Gastrocnemius medialis (tissue), 4 donors: ENCODE data around the gene DGKH. TPM values are rescaled to one million over a fixed set of nuclear protein-coding genes. Genes with fewer than 3 reads are reported as not detected.

ENCODE experiments used
- ATAC-seq, 2 donors: fragments of 150-250 bp; one replicate each; pipeline ENCODE4 v1.9.1; 2016
- DNase-seq, 2 donors: peaks; one replicate each; pipeline ENCODE4 v3.0.0-alpha.2; 2019
- H3K27ac ChIP-seq, 4 donors: fragments of 200-600 bp; sonication (generic); 1 replicate in 1 of 4; 2 replicates in 3 of 4; pipeline ENCODE4 v1.5.1; 2016 to 2018; ENCODE audit warnings: mild to moderate bottlenecking in 2 of 4, moderate library complexity in 1 of 4
- H3K27me3 ChIP-seq, 3 donors: fragments of 200-600 bp; sonication (generic) in 2 of 3; 1 replicate in 1 of 3; 2 replicates in 2 of 3; pipeline versions ENCODE4 v1.5.1 to v1.6.0; 2016 to 2019; ENCODE audit warnings: mild to moderate bottlenecking in 1 of 3, moderate library complexity in 1 of 3
- H3K36me3 ChIP-seq, 2 donors: fragments of 200-600 bp; sonication (generic) in 1 of 2; one replicate each; pipeline ENCODE4 v1.5.1; 2017 to 2018
- H3K4me1 ChIP-seq, 2 donors: fragments of 200-600 bp; sonication (generic) in 1 of 2; one replicate each; pipeline ENCODE4 v1.5.1; 2016 to 2017; ENCODE audit warnings: mild to moderate bottlenecking in 2 of 2
- H3K4me3 ChIP-seq, 4 donors: fragments of 200-600 bp; sonication (generic) in 3 of 4; 1 replicate in 1 of 4; 2 replicates in 3 of 4; pipeline ENCODE4 v1.5.1; 2016 to 2019; ENCODE audit warnings: mild to moderate bottlenecking in 2 of 4
- H3K9me3 ChIP-seq, 3 donors: fragments of 200-600 bp; sonication (generic) in 2 of 3; 1 replicate in 1 of 3; 2 replicates in 2 of 3; pipeline ENCODE4 v1.5.1; 2016 to 2019
- POLR2A ChIP-seq, 2 donors: fragments of 450-650 bp; IDR thresholded peaks; one replicate each; pipeline ENCODE4 v1.6.1; 2017; ENCODE audit warnings: antibody characterized with exemption in 2 of 2, mild to moderate bottlenecking in 2 of 2, moderate library complexity in 2 of 2
- in situ Hi-C, 4 donors: fragments of 200-750 bp; cut with MboI; loops; one replicate each; pipeline versions ENCODE4 v1.15.0 to v1.8.0; 2017; ENCODE audit warnings: low sequenced_read_pairs in 4 of 4
- intact Hi-C: fragments of 100-400 bp; cut with DNase I; formaldehyde crosslinking; loops from one replicate; pipeline ENCODE4 v1.15.1; 2023; ENCODE audit warnings: low total_unique reads
- total RNA-seq, 4 donors: library from RNA; depleted of rRNA; stranded (reverse); fragments of >200 nt; gene quantifications; one replicate each; pipeline versions ENCODE4 v1.1.0 to v1.2.3, GENCODE V29; 2016
- TF ChIP-seq, protein P1 (sequence below), 5 experiments: fragments of 450-650 bp in 3 of 5; fragments of 200-600 bp in 2 of 5; sonication (generic) in 2 of 5; IDR thresholded peaks in 4 of 5; conservative IDR thresholded peaks in 1 of 5; 1 replicate in 4 of 5; 2 replicates in 1 of 5; pipeline ENCODE4 v1.5.1; 2016 to 2019; ENCODE audit warnings: antibody characterized with exemption in 5 of 5, mild to moderate bottlenecking in 3 of 5, moderate library complexity in 3 of 5

DGKH gene
- total RNA-seq, 4 donors from 2014 or later = 2.2 to 3.7 (median 3.0) TPM

DNA sequence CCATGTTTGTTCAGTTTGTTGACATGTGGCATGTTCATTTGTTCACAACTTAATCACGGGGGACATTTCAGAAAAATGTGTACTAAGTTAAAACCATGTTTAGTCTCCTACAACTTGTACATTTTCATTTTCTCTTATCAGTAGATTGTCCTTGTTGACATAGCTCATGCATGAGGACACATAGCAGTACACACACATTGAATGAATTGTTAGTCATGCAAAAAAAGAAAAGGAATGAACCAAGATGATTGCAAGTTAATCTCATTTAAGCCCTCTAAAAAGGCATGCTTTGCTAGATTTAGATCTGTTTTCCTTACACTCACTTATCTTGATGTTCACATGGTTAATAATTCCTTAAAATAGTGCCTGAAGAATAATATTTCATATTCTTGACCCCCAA is 185.3 kb downstream of the DGKH start:
- H3K27ac ChIP-seq = no peak overlapping the region
- no peaks in the 10 kb centered on the region for H3K27me3 ChIP-seq
- DNase-seq = no peak
- H3K4me3 ChIP-seq = no peak overlapping the region
- H3K4me1 ChIP-seq = no peaks in the 10 kb centered on the region
- intact Hi-C loops (no loop called here), in situ Hi-C loops (no loop called here)
- H3K36me3 ChIP-seq = no peaks in the 10 kb centered on the region
- ATAC-seq = no peak
- no peak for TF ChIP-seq POLR2A (IDR thresholded peaks at IDR 0.05)
- TF ChIP-seq, protein P1, sequence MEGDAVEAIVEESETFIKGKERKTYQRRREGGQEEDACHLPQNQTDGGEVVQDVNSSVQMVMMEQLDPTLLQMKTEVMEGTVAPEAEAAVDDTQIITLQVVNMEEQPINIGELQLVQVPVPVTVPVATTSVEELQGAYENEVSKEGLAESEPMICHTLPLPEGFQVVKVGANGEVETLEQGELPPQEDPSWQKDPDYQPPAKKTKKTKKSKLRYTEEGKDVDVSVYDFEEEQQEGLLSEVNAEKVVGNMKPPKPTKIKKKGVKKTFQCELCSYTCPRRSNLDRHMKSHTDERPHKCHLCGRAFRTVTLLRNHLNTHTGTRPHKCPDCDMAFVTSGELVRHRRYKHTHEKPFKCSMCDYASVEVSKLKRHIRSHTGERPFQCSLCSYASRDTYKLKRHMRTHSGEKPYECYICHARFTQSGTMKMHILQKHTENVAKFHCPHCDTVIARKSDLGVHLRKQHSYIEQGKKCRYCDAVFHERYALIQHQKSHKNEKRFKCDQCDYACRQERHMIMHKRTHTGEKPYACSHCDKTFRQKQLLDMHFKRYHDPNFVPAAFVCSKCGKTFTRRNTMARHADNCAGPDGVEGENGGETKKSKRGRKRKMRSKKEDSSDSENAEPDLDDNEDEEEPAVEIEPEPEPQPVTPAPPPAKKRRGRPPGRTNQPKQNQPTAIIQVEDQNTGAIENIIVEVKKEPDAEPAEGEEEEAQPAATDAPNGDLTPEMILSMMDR (IDR thresholded peaks at IDR 0.05 in 4 of 5, conservative IDR thresholded peaks at IDR 0.05 in 1 of 5) = no peak
- no peaks in the 10 kb centered on the region for H3K9me3 ChIP-seq

DNA sequence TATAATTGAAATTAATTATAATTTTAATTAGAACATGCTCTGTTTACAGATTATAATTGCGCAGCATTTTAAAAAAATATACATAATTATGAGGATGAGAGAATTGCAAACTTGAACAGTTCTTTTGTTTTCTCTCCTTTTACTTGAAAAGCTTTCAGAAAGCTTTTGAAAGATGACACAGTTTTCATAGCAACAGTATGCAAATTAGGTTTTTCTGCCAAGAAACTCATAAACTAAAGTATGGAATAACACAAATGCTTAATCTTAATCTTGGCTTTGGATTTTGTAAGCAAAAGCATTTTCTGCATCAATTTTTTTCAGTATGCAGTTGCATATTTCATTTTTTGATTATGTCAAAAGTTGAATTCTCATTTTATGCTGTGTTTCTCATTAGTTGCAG is 190.7 kb downstream of the DGKH start:
- H3K4me3 ChIP-seq = no peak overlapping the region
- intact Hi-C loops = no loop called here
- in situ Hi-C loops = no loop called here
- no peak for DNase-seq
- H3K36me3 ChIP-seq = no peaks in the 10 kb centered on the region
- no peak for ATAC-seq
- no peak overlapping the region for H3K27ac ChIP-seq
- no peak for TF ChIP-seq POLR2A (IDR thresholded peaks at IDR 0.05)
- TF ChIP-seq, protein P1 (IDR thresholded peaks at IDR 0.05 in 4 of 5, conservative IDR thresholded peaks at IDR 0.05 in 1 of 5) = no peak
- no peaks in the 10 kb centered on the region for H3K27me3 ChIP-seq
- no peaks in the 10 kb centered on the region for H3K4me1 ChIP-seq
- H3K9me3 ChIP-seq = no peaks in the 10 kb centered on the region

DNA sequence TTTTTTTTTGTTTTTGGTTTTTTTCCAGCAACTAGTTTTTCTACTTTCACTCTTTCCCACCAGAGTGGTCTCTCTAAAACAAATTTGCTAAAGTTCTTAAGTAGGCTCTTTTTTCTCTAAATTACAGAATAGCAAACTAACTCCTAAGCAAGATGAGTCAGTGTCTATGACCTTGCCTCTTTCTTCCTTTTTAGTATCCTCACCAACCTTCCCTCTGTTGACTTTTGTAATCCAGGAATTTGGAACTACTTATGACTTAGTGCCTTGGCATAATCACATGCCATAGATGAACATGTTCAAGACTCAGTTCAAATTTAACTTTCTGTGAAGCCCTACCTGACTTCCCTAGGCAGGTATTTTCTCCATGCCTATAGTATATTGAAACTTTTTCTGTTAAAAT is 191.2 kb downstream of the DGKH start:
- TF ChIP-seq, protein P1 (IDR thresholded peaks at IDR 0.05 in 4 of 5, conservative IDR thresholded peaks at IDR 0.05 in 1 of 5) = no peak
- TF ChIP-seq POLR2A (IDR thresholded peaks at IDR 0.05) = no peak
- ATAC-seq = no peak
- Histone ChIP-seq H3K27me3 (no peaks in the 10 kb centered on the region), H3K4me3 (no peak overlapping the region), H3K27ac (no peak overlapping the region), H3K9me3 (no peaks in the 10 kb centered on the region), H3K4me1 (no peaks in the 10 kb centered on the region), H3K36me3 (no peaks in the 10 kb centered on the region)
- in situ Hi-C loops = no loop called here
- intact Hi-C loops = no loop called here
- no peak for DNase-seq

DNA sequence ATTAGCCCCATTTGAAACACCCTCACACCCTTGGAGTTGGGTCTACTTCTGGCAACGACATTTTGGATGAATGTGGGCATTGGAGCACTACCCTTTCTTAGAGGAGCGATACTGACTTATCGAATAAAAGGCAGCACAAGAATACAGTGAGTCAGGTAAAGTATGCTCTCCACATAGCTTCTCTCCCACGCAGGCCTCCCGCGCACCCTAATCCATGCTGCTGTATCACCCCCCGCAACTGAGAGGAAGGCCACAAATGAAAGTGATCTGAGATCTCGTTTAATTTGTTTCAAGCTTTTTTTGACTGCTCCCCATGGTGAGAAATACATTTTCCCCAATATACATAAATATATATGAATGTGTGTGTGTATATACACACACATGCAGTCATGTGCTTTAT is 198.1 kb downstream of the DGKH start:
- no peak for TF ChIP-seq POLR2A (IDR thresholded peaks at IDR 0.05)
- TF ChIP-seq, protein P1 (IDR thresholded peaks at IDR 0.05 in 4 of 5, conservative IDR thresholded peaks at IDR 0.05 in 1 of 5) = no peak
- Histone ChIP-seq H3K4me3 (no peak overlapping the region), H3K36me3 (no peaks in the 10 kb centered on the region), H3K27me3 (no peaks in the 10 kb centered on the region), H3K27ac (no peak overlapping the region), H3K9me3 (no peaks in the 10 kb centered on the region), H3K4me1 (no peaks in the 10 kb centered on the region)
- ATAC-seq = no peak
- in situ Hi-C loops (no loop called here), intact Hi-C loops (no loop called here)
- DNase-seq = no peak

DNA sequence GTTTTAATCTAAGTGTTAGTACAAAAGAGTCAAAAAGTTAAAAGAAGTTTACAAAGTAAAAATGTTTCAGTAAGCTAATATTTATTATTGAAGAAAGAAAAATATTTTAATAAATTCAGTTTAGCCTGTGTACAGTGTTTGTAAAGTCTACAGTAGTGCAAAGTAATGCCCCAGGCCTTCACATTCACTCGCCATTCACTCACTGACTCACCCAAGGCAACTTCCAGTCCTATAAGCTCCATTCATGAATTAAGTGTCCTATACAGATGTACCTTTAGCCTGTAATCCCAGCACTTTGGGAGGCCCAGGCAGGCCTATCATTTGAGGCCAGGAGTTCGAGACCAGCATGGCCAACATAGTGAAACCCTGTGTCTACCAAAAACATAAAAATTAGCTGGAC is 199.4 kb downstream of the DGKH start:
- Histone ChIP-seq H3K27ac (no peak overlapping the region), H3K4me1 (no peaks in the 10 kb centered on the region), H3K4me3 (no peak overlapping the region), H3K9me3 (no peaks in the 10 kb centered on the region), H3K36me3 (no peaks in the 10 kb centered on the region), H3K27me3 (no peaks in the 10 kb centered on the region)
- ATAC-seq (no peak), DNase-seq (no peak)
- TF ChIP-seq, protein P1 (IDR thresholded peaks at IDR 0.05 in 4 of 5, conservative IDR thresholded peaks at IDR 0.05 in 1 of 5) = no peak
- TF ChIP-seq POLR2A (IDR thresholded peaks at IDR 0.05) = no peak
- in situ Hi-C loops = no loop called here
- intact Hi-C loops = no loop called here
